ENCODE data around the gene ARIH1. TPM values are rescaled to one million over a fixed set of nuclear protein-coding genes. Genes with fewer than 3 reads are reported as not detected.

Gene ARIH1
- polyA plus RNA-seq, 3 donors = 13.5 to 47.2 (median 14.4) TPM

DNA sequence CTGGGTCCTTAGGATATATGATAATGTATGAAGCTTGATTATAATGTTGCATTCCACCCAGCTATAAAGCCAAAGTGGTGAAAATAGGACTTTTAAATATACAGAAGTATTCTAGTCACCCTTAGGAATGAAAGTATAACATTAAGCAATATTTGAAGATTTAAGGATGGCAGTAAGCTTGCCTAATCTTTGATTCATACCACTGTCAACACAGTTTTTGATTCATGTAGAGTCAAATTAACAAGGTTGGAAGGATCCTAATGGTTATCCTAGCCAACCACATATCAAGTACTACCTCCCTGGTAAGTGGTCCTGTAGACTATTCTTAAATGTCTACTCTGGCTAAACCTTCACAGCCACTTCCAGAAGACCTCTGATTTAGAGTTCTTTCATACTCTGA is 18.6 kb downstream of the ARIH1 start:
- no peak overlapping the region for H2AFZ ChIP-seq (ENCODE audit: insufficient read depth, low read depth, low read length, poor library complexity, severe bottlenecking)
- intact Hi-C loops (cut with micrococcal nuclease) = no loop called here
- no peak overlapping the region for H3K4me3 ChIP-seq (replicated peaks in 1 of 3; ENCODE audit: low read depth in 2 of 3, low read length in 3 of 3)
- peak in 1 of 3 donors; percentile 10 for DNase-seq
- H3K79me2 ChIP-seq (ENCODE audit: insufficient read depth, low read length) = peaks cover 99% of the 10 kb centered on the region
- H3K4me2 ChIP-seq (replicated peaks; ENCODE audit: extremely low read depth, low read length, poor library complexity, severe bottlenecking) = no peak overlapping the region
- H3K9me3 ChIP-seq (replicated peaks in 1 of 2; ENCODE audit: control insufficient read depth in 1 of 2, insufficient read depth in 1 of 2, low read length in 2 of 2) = no peaks in the 10 kb centered on the region
- Mint-ChIP-seq H3K4me3 (no peak overlapping the region), H3K4me1 (peaks cover 28% of the 10 kb centered on the region), H3K9me3 (no peaks in the 10 kb centered on the region), H3K27ac (peak overlapping the region in 1 of 7 donors; percentile 32), H3K36me3 (peaks cover 9 to 18% of the 10 kb centered on the region in 2 donors), H3K27me3 (ENCODE audit: low read depth in 3 of 3) (no peaks in the 10 kb centered on the region)
- peaks cover 100% of the 10 kb centered on the region for H4K20me1 ChIP-seq (ENCODE audit: insufficient read depth, low read length)
- TF ChIP-seq, protein P1, sequence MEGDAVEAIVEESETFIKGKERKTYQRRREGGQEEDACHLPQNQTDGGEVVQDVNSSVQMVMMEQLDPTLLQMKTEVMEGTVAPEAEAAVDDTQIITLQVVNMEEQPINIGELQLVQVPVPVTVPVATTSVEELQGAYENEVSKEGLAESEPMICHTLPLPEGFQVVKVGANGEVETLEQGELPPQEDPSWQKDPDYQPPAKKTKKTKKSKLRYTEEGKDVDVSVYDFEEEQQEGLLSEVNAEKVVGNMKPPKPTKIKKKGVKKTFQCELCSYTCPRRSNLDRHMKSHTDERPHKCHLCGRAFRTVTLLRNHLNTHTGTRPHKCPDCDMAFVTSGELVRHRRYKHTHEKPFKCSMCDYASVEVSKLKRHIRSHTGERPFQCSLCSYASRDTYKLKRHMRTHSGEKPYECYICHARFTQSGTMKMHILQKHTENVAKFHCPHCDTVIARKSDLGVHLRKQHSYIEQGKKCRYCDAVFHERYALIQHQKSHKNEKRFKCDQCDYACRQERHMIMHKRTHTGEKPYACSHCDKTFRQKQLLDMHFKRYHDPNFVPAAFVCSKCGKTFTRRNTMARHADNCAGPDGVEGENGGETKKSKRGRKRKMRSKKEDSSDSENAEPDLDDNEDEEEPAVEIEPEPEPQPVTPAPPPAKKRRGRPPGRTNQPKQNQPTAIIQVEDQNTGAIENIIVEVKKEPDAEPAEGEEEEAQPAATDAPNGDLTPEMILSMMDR (IDR thresholded peaks at IDR 0.05) = no peak
- H3K27me3 ChIP-seq (ENCODE audit: control insufficient read depth in 2 of 2, insufficient read depth in 2 of 2, low read length in 2 of 2) = no peaks in the 10 kb centered on the region
- no peak overlapping the region for H3K9ac ChIP-seq (ENCODE audit: insufficient read depth, low read length, poor library complexity, severe bottlenecking)
- peaks cover 0 to 21% of the 10 kb centered on the region in 2 donors for H3K36me3 ChIP-seq (replicated peaks in 1 of 2; ENCODE audit: control insufficient read depth in 1 of 2, insufficient read depth in 2 of 2, low read length in 2 of 2)
- peaks cover 7 to 11% of the 10 kb centered on the region in 2 donors for H3K4me1 ChIP-seq (ENCODE audit: control insufficient read depth in 1 of 2, insufficient read depth in 2 of 2, low read length in 2 of 2)
- H3K27ac ChIP-seq (ENCODE audit: low read depth in 1 of 2, low read length in 2 of 2) = peak overlapping the region in 1 of 2 donors; percentile 21

GRCh38 chr15:72493220-72493619 is 19.1 kb downstream of the ARIH1 start:
- no peak for DNase-seq
- no peaks in the 10 kb centered on the region for H3K27me3 ChIP-seq (ENCODE audit: control insufficient read depth in 2 of 2, insufficient read depth in 2 of 2, low read length in 2 of 2)
- H3K79me2 ChIP-seq (ENCODE audit: insufficient read depth, low read length) = peaks cover 99% of the 10 kb centered on the region
- H3K4me3 ChIP-seq (replicated peaks in 1 of 3; ENCODE audit: low read depth in 2 of 3, low read length in 3 of 3) = no peak overlapping the region
- no peak overlapping the region for H3K9ac ChIP-seq (ENCODE audit: insufficient read depth, low read length, poor library complexity, severe bottlenecking)
- Mint-ChIP-seq H3K4me3 (no peak overlapping the region), H3K9me3 (no peaks in the 10 kb centered on the region), H3K27me3 (ENCODE audit: low read depth in 3 of 3) (no peaks in the 10 kb centered on the region), H3K27ac (peak overlapping the region in 1 of 7 donors; percentile 32), H3K36me3 (peaks cover 11 to 19% of the 10 kb centered on the region in 2 donors), H3K4me1 (peaks cover 28% of the 10 kb centered on the region)
- no peak overlapping the region for H3K4me2 ChIP-seq (replicated peaks; ENCODE audit: extremely low read depth, low read length, poor library complexity, severe bottlenecking)
- no peaks in the 10 kb centered on the region for H3K9me3 ChIP-seq (replicated peaks in 1 of 2; ENCODE audit: control insufficient read depth in 1 of 2, insufficient read depth in 1 of 2, low read length in 2 of 2)
- TF ChIP-seq, protein P1 (IDR thresholded peaks at IDR 0.05) = no peak
- no CpG with 5 or more reads among the region's 2 CpGs for WGBS (ENCODE audit: insufficient coverage)
- peaks cover 100% of the 10 kb centered on the region for H4K20me1 ChIP-seq (ENCODE audit: insufficient read depth, low read length)
- H3K36me3 ChIP-seq (replicated peaks in 1 of 2; ENCODE audit: control insufficient read depth in 1 of 2, insufficient read depth in 2 of 2, low read length in 2 of 2) = peaks cover 0 to 19% of the 10 kb centered on the region in 2 donors
- H3K4me1 ChIP-seq (ENCODE audit: control insufficient read depth in 1 of 2, insufficient read depth in 2 of 2, low read length in 2 of 2) = peaks cover 7 to 11% of the 10 kb centered on the region in 2 donors
- intact Hi-C loops (cut with micrococcal nuclease) = no loop called here
- no peak overlapping the region for H2AFZ ChIP-seq (ENCODE audit: insufficient read depth, low read depth, low read length, poor library complexity, severe bottlenecking)
- peak overlapping the region in 1 of 2 donors; percentile 21 for H3K27ac ChIP-seq (ENCODE audit: low read depth in 1 of 2, low read length in 2 of 2)

Data from CD14-positive monocyte (primary cell).